ENCODE measurements around the gene KRTAP12-1.

GRCh38 chr21:44704636-44705001 is 22.7 kb upstream of the KRTAP12-1 start:
- TF ChIP-seq CTCF (IDR thresholded peaks at IDR 0.05) (no peak), POLR2A (IDR thresholded peaks at IDR 0.05) (no peak)

Data from body of pancreas (tissue), 4 donors.